GM12878 (cell line): ENCODE measurements around the gene AGTRAP.

Experiments
- CREM ChIP-seq: IDR thresholded peaks from 2 replicates; pipeline ENCODE4 v1.6.1; 2014; ENCODE audit warnings: antibody characterized with exemption, low read depth
- EP300 ChIP-seq, 2 experiments: fragments of 150-350 bp in 1 of 2; IDR thresholded peaks; 2 replicates each; pipeline ENCODE4 v1.6.1; 2011 to 2012; ENCODE audit warnings: low read depth in 2 of 2, low read length in 2 of 2, borderline replicate concordance in 1 of 2, improper control_type of control experiment in 1 of 2, inconsistent platforms in 1 of 2; ENCODE audit not compliant: control insufficient read depth in 1 of 2
- ETV6 ChIP-seq, 2 experiments: fragments of 450-650 bp in 1 of 2; IDR thresholded peaks in 1 of 2; conservative IDR thresholded peaks in 1 of 2; 2 replicates each; pipeline ENCODE4 v1.6.1; 2014; ENCODE audit warnings: antibody characterized with exemption in 1 of 2, borderline replicate concordance in 1 of 2, low read depth in 1 of 2, mild to moderate bottlenecking in 1 of 2, moderate library complexity in 1 of 2
- IKZF1 ChIP-seq: fragments of 450-650 bp; conservative IDR thresholded peaks from 2 replicates; pipeline ENCODE4 v1.6.1; 2017; ENCODE audit warnings: antibody characterized with exemption, mild to moderate bottlenecking
- MAX ChIP-seq: IDR thresholded peaks from 2 replicates; pipeline ENCODE4 v1.6.1; 2012; ENCODE audit warnings: low read depth, low read length, improper control_type of control experiment
- NKRF ChIP-seq: fragments of 450-650 bp; conservative IDR thresholded peaks from 2 replicates; pipeline ENCODE4 v1.6.1; 2017; ENCODE audit warnings: mild to moderate bottlenecking, moderate library complexity
- NR2C2 ChIP-seq: IDR thresholded peaks from 2 replicates; pipeline ENCODE4 v1.6.1; 2011; ENCODE audit warnings: borderline replicate concordance, low read depth; ENCODE audit not compliant: control insufficient read depth, insufficient read length
- NRF1 ChIP-seq: conservative IDR thresholded peaks from 2 replicates; pipeline ENCODE4 v1.6.1; 2011; ENCODE audit warnings: mild to moderate bottlenecking, low read depth, low read length, improper control_type of control experiment
- POLR2A ChIP-seq: IDR thresholded peaks from 2 replicates; pipeline ENCODE4 v1.6.1; 2011; ENCODE audit warnings: low read depth, mild to moderate bottlenecking, low read length
- POLR2AphosphoS5 ChIP-seq: IDR thresholded peaks from 2 replicates; pipeline ENCODE4 v1.6.1; 2011; ENCODE audit warnings: mild to moderate bottlenecking, low read length, inconsistent platforms
- RFX5 ChIP-seq: IDR thresholded peaks from 2 replicates; pipeline ENCODE4 v1.6.1; 2011; ENCODE audit warnings: low read depth, low read length, improper control_type of control experiment
- TF ChIP-seq, protein P1 (sequence below), 3 experiments: IDR thresholded peaks in 2 of 3; conservative IDR thresholded peaks in 1 of 3; 2 replicates each; pipeline ENCODE4 v1.5.1; 2011; ENCODE audit warnings: low read depth in 3 of 3, low read length in 3 of 3, mild to moderate bottlenecking in 3 of 3, control low read depth in 2 of 3, moderate library complexity in 2 of 3, inconsistent platforms in 1 of 3, mixed read lengths in 1 of 3; ENCODE audit not compliant: control insufficient read depth in 2 of 3, insufficient read depth in 1 of 3; ENCODE audit errors: extremely low read depth in 1 of 3

GRCh38 chr1:11730429-11730891 lies 5.5 kb upstream of the AGTRAP start:
- TF ChIP-seq NR2C2: no peak
- TF ChIP-seq, protein P1, sequence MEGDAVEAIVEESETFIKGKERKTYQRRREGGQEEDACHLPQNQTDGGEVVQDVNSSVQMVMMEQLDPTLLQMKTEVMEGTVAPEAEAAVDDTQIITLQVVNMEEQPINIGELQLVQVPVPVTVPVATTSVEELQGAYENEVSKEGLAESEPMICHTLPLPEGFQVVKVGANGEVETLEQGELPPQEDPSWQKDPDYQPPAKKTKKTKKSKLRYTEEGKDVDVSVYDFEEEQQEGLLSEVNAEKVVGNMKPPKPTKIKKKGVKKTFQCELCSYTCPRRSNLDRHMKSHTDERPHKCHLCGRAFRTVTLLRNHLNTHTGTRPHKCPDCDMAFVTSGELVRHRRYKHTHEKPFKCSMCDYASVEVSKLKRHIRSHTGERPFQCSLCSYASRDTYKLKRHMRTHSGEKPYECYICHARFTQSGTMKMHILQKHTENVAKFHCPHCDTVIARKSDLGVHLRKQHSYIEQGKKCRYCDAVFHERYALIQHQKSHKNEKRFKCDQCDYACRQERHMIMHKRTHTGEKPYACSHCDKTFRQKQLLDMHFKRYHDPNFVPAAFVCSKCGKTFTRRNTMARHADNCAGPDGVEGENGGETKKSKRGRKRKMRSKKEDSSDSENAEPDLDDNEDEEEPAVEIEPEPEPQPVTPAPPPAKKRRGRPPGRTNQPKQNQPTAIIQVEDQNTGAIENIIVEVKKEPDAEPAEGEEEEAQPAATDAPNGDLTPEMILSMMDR (IDR thresholded peaks at IDR 0.05 in 2 of 3, conservative IDR thresholded peaks at IDR 0.05 in 1 of 3; ENCODE audit: control insufficient read depth in 2 of 3, extremely low read depth in 1 of 3, insufficient read depth in 1 of 3, low read depth in 3 of 3, low read length in 3 of 3): no peak
- TF ChIP-seq NRF1: no peak
- TF ChIP-seq POLR2AphosphoS5: no peak
- no peak for TF ChIP-seq EP300 (IDR thresholded peaks at IDR 0.05; ENCODE audit: borderline replicate concordance in 1 of 2, control insufficient read depth in 1 of 2, low read depth in 2 of 2, low read length in 2 of 2)
- TF ChIP-seq RFX5: no peak
- no peak for TF ChIP-seq IKZF1
- no peak for TF ChIP-seq CREM
- no peak for TF ChIP-seq MAX
- no peak for TF ChIP-seq POLR2A
- TF ChIP-seq ETV6 (conservative IDR thresholded peaks at IDR 0.05 in 1 of 2, IDR thresholded peaks at IDR 0.05 in 1 of 2; ENCODE audit: borderline replicate concordance in 1 of 2, low read depth in 1 of 2): peak in 1 of 2 experiments; percentile 89; a peak in 2 of 4 replicates
- TF ChIP-seq NKRF: no peak
